Body of pancreas (tissue), 4 donors: ENCODE results near the gene ZSCAN22. TPM values are rescaled to one million over a fixed set of nuclear protein-coding genes. Genes with fewer than 3 reads are reported as not detected.

Experiments used
- ATAC-seq: fragments of 150-250 bp; one replicate; pipeline ENCODE4 v1.9.1; 2016
- DNase-seq, 4 donors: peaks; one replicate each; pipeline ENCODE4 v3.0.0-alpha.2; 2019
- H3K27ac ChIP-seq, 4 donors: fragments of 200-600 bp; sonication (generic); 1 replicate in 3 of 4; 2 replicates in 1 of 4; pipeline versions ENCODE4 v1.5.1 to v1.6.1; 2016 to 2019; ENCODE audit warnings: mild to moderate bottlenecking in 1 of 4, mixed read lengths in 1 of 4, moderate library complexity in 1 of 4
- H3K27me3 ChIP-seq, 2 donors: fragments of 200-600 bp; sonication (generic); one replicate each; pipeline ENCODE4 v1.6.0; 2016; ENCODE audit warnings: mild to moderate bottlenecking in 1 of 2
- H3K36me3 ChIP-seq, 2 donors: fragments of 200-600 bp; sonication (generic); replicated peaks in 1 of 2; 2 replicates each; pipeline ENCODE4 v1.5.1; 2016; ENCODE audit warnings: low read depth in 2 of 2; ENCODE audit not compliant: insufficient read depth in 1 of 2
- H3K4me1 ChIP-seq: fragments of 200-600 bp; sonication (generic); one replicate; pipeline ENCODE4 v1.6.0; 2016
- H3K4me3 ChIP-seq, 2 donors: fragments of 200-600 bp; sonication (generic); 1 replicate in 1 of 2; 2 replicates in 1 of 2; pipeline ENCODE4 v1.5.1; 2016 to 2019
- H3K9me3 ChIP-seq, 3 donors: fragments of 200-600 bp; sonication (generic); 1 replicate in 2 of 3; 2 replicates in 1 of 3; pipeline ENCODE4 v1.5.1; 2016
- POLR2A ChIP-seq, 3 donors: fragments of 450-650 bp; IDR thresholded peaks; one replicate each; pipeline ENCODE4 v1.6.1; 2016; ENCODE audit warnings: antibody characterized with exemption in 3 of 3, mild to moderate bottlenecking in 2 of 3
- WGBS, 2 donors: methylation state at CpG; one replicate each; pipeline ENCODE4 v1.1.5; 2017; 5-methylcytosine and 5-hydroxymethylcytosine counted together
- intact Hi-C: fragments of 100-400 bp; cut with DNase I; formaldehyde crosslinking; loops from one replicate; pipeline ENCODE4 v1.15.1; 2023
- total RNA-seq, 2 donors: library from RNA; depleted of rRNA; stranded (reverse); fragments of >200 nt; gene quantifications; one replicate each; pipeline ENCODE4 v1.1.0, GENCODE V29; 2016
- TF ChIP-seq, protein P1 (sequence below), 7 experiments: fragments of 450-650 bp in 4 of 7; fragments of 200-600 bp in 3 of 7; sonication (generic) in 3 of 7; IDR thresholded peaks; one replicate each; pipeline ENCODE4 v1.5.1; 2016 to 2019; ENCODE audit warnings: antibody characterized with exemption in 7 of 7

The ZSCAN22 gene
- total RNA-seq, 2 donors from 2014 or later, result 0.99 to 3.1 TPM

DNA sequence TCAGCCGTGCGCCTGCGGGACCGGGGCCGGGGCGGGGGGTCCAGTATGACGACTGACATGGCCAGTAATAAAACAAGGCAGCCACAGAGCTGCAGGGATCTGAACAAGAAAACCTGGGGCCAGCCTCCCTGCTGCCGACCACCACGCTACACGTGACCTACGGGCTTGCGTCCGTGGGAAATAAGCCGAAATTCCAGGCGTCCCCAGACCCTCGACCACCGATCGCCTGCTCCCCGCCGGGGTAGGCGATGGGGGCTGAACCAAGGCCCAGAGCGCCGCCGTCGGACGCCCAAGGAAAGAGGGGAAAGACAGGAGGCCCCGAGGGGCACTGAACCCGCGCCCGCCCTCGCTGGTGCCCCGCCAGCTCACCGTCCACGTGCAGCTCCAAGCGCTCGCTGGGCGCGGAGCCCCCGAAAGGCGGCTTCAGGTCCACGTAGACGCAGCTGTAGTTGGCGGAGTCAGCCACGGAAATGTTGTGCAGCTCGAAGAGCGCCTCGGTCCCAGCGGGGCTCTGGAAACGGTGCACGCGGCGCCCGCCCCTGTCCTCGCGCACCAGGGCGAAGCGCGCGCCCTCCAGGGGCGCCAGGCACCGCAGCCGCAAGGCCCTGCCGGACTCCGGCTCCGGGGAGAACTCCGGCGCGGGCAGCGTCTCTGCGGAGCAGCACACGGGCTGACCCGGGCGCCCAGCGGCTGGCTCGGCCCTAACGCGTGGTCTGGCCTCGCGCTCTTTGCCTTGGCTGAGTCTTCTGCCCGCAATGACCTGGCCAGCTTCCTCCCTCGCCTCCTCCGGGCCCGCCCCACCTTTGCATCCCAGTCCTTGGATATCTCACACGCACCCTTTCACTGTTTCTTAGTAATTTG lies 23.4 kb downstream of the ZSCAN22 start:
- intact Hi-C loops, result no loop called here
- H3K4me3 ChIP-seq, result no peak overlapping the region
- H3K27me3 ChIP-seq, result peaks cover 0 to 5% of the 10 kb centered on the region in 2 donors
- WGBS, 2 donors, result 32 to 59% methylated on average over 23 to 84 of the region's 84 CpGs
- no peaks in the 10 kb centered on the region for H3K9me3 ChIP-seq
- no peak for ATAC-seq
- no peaks in the 10 kb centered on the region for H3K36me3 ChIP-seq
- no peak for TF ChIP-seq POLR2A (IDR thresholded peaks at IDR 0.05)
- TF ChIP-seq, protein P1, sequence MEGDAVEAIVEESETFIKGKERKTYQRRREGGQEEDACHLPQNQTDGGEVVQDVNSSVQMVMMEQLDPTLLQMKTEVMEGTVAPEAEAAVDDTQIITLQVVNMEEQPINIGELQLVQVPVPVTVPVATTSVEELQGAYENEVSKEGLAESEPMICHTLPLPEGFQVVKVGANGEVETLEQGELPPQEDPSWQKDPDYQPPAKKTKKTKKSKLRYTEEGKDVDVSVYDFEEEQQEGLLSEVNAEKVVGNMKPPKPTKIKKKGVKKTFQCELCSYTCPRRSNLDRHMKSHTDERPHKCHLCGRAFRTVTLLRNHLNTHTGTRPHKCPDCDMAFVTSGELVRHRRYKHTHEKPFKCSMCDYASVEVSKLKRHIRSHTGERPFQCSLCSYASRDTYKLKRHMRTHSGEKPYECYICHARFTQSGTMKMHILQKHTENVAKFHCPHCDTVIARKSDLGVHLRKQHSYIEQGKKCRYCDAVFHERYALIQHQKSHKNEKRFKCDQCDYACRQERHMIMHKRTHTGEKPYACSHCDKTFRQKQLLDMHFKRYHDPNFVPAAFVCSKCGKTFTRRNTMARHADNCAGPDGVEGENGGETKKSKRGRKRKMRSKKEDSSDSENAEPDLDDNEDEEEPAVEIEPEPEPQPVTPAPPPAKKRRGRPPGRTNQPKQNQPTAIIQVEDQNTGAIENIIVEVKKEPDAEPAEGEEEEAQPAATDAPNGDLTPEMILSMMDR (IDR thresholded peaks at IDR 0.05), result no peak
- no peak for DNase-seq
- H3K4me1 ChIP-seq, result peaks cover 18% of the 10 kb centered on the region
- no peak overlapping the region for H3K27ac ChIP-seq

DNA sequence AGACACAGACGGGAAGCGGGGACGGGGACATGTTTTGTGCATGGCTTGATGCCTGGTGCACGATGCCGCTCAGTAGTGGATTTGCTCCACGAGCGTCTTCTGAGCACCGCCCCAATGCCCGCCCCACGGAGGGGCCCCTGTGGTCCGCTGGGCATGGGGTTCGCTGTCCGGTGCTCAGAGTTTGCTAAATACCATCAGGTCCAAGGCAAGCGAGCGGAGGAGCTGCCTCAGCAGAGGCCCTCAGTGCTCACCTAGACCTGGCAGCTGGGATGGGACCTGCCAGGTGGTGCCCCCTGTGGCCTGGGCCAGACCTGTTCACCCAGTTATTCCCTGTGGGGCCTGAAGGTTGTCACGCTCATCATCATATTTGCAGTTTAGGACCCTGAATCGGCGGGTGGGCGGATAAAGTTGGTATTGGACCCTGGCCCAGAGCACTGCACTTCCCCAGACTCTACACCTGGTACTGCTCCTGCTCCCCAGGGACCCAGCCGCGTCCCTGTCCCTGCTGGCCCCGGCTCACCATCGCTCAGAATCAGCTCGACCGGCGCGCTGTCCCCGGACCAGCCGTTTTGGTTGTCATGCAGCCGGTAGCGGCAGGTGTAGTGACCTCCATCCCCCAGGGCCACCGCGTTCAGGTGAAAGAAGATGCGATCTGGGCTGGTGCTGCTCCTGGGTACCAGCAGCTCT lies 24.2 kb downstream of the ZSCAN22 start:
- Histone ChIP-seq H3K27ac (no peak overlapping the region), H3K4me3 (no peak overlapping the region), H3K4me1 (peaks cover 18% of the 10 kb centered on the region), H3K36me3 (no peaks in the 10 kb centered on the region), H3K9me3 (no peaks in the 10 kb centered on the region), H3K27me3 (peaks cover 0 to 5% of the 10 kb centered on the region in 2 donors)
- WGBS, 2 donors, result 59 to 63% methylated on average over 28 to 34 of the region's 34 CpGs
- DNase-seq (no peak), ATAC-seq (no peak)
- intact Hi-C loops, result no loop called here
- no peak for TF ChIP-seq POLR2A (IDR thresholded peaks at IDR 0.05)
- TF ChIP-seq, protein P1 (IDR thresholded peaks at IDR 0.05), result no peak

DNA sequence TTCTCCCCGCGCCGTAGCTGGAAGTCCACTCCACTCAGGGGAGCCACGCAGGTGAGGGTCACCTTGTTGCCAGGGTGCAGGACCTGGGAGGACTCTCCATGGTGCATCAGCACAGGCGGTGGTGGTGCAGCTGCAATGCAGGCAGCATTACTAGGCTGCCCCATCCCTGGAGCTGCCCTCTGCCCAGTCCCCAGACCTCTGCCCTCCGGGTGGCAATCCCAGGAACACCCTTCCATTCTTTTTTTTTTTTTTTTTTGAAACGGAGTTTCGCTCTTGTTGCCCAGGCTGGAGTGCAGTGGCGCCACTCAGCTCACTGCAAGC lies 24.7 kb downstream of the ZSCAN22 start:
- intact Hi-C loops, result no loop called here
- Histone ChIP-seq H3K9me3 (no peaks in the 10 kb centered on the region), H3K27me3 (peaks cover 0 to 5% of the 10 kb centered on the region in 2 donors), H3K4me1 (peaks cover 18% of the 10 kb centered on the region), H3K27ac (no peak overlapping the region), H3K4me3 (no peak overlapping the region), H3K36me3 (no peaks in the 10 kb centered on the region)
- ATAC-seq, result no peak
- TF ChIP-seq, protein P1 (IDR thresholded peaks at IDR 0.05), result no peak
- TF ChIP-seq POLR2A (IDR thresholded peaks at IDR 0.05), result no peak
- DNase-seq, result no peak
- 82 to 84% methylated on average over 7 to 9 of the region's 9 CpGs for WGBS, 2 donors

DNA sequence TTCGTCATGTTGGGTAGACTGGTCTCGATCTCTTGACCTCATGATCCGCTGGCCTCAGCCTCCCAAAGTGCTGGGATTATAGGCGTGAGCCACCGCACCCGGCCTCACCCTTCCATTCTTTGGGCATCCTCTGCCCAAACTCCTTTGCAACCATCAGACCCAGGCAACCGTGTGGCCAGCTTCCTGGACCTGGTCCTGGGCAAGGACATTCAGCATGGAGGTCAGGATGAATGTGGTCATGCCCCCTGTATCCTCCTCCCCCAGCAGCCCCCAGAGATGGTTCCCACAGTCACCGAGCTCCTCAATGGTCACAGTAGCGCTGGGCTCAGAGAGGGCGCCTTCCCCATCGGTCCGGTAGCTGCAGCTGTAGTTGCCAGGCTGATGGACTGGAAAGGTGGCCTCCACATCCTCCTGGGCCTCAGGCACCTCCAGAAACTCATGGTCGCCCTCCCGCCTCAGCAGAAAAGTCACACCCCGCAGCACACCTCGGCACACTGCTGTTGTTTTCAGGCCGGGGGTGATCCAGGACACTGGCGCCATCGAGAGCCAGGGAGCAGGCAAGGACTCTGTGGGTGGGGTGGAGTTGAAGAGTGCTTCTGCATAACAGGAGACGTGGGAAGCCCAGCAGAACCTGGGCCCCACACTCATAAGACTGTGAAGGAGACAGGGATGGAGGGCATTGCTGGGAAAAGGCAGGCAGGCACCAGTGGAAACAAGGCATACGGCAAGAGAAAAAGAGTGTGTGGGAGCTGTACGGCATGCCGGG lies 25.4 kb downstream of the ZSCAN22 start:
- peaks cover 0 to 5% of the 10 kb centered on the region in 2 donors for H3K27me3 ChIP-seq
- WGBS, 2 donors, result 77 to 80% methylated on average over 14 to 23 of the region's 23 CpGs

More for the DNA sequence above, 25.4 kb downstream of the ZSCAN22 start:
- Histone ChIP-seq H3K9me3 (no peaks in the 10 kb centered on the region), H3K36me3 (no peaks in the 10 kb centered on the region), H3K4me3 (no peak overlapping the region), H3K4me1 (peaks cover 15% of the 10 kb centered on the region), H3K27ac (no peak overlapping the region)
- ATAC-seq, result no peak
- intact Hi-C loops, result no loop called here
- TF ChIP-seq POLR2A (IDR thresholded peaks at IDR 0.05), result no peak
- TF ChIP-seq, protein P1 (IDR thresholded peaks at IDR 0.05), result no peak
- no peak for DNase-seq
